Uterus (tissue), 2 donors: ENCODE data around the gene ENOPH1.

ENCODE experiments used
- POLR2A ChIP-seq, 2 donors: fragments of 450-650 bp; IDR thresholded peaks; one replicate each; pipeline ENCODE4 v1.6.1; 2016; ENCODE audit warnings: antibody characterized with exemption in 2 of 2, mild to moderate bottlenecking in 1 of 2, moderate library complexity in 1 of 2
- TF ChIP-seq, protein P1 (sequence below), 4 experiments: fragments of 200-600 bp in 2 of 4; fragments of 450-650 bp in 2 of 4; sonication (generic) in 2 of 4; IDR thresholded peaks; one replicate each; pipeline ENCODE4 v1.5.1; 2016 to 2019; ENCODE audit warnings: antibody characterized with exemption in 4 of 4, mild to moderate bottlenecking in 2 of 4, moderate library complexity in 1 of 4

DNA sequence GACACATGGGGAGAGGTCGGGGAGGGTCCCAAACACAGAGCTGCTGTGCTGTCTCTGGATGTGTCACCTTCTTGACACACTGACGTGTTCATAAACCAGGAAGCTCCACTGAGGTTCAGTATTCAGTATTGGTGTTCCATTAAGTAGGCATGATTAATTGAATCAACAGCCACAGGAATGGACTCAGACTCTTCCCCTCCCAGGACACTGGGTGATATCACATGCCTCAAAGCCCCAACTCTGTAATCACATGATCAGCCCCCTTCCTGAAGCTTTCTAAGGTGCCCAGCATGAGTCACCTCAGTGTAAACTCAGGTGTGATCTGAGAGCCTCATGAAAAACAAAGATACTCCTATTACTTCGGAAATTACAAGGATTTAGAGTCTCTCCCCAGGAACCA is 35.5 kb upstream of the ENOPH1 start:
- no peak for TF ChIP-seq POLR2A (IDR thresholded peaks at IDR 0.05)
- TF ChIP-seq, protein P1, sequence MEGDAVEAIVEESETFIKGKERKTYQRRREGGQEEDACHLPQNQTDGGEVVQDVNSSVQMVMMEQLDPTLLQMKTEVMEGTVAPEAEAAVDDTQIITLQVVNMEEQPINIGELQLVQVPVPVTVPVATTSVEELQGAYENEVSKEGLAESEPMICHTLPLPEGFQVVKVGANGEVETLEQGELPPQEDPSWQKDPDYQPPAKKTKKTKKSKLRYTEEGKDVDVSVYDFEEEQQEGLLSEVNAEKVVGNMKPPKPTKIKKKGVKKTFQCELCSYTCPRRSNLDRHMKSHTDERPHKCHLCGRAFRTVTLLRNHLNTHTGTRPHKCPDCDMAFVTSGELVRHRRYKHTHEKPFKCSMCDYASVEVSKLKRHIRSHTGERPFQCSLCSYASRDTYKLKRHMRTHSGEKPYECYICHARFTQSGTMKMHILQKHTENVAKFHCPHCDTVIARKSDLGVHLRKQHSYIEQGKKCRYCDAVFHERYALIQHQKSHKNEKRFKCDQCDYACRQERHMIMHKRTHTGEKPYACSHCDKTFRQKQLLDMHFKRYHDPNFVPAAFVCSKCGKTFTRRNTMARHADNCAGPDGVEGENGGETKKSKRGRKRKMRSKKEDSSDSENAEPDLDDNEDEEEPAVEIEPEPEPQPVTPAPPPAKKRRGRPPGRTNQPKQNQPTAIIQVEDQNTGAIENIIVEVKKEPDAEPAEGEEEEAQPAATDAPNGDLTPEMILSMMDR (IDR thresholded peaks at IDR 0.05): no peak
